GM12872 (cell line): ENCODE results near the gene FMO1.

Experiments used
- TF ChIP-seq, protein P1 (sequence below): IDR thresholded peaks from 3 replicates; pipeline ENCODE4 v1.5.1; 2011; ENCODE audit warnings: low read depth, mild to moderate bottlenecking, low read length, moderate library complexity; ENCODE audit not compliant: insufficient read depth

FMO1 gene

DNA sequence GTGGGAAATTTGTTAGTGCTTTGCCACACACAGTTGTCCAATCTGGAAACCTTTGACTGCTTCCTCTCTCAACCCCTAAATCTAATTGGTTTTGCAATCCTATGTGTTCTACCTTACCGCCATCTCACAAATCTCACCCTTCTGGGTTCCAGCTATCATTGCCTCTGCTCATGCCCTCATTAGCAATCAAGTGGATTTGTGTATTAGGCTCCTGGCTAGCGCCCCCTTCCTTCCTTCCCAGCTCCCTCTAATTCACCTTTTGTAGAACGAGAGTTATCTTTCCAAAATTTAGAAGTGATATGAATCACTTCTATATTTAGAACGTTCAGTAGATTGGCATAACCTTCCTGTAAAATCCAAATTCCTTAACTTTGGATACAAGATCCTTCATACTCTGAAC lies 18.6 kb downstream of the FMO1 start:
- TF ChIP-seq, protein P1, sequence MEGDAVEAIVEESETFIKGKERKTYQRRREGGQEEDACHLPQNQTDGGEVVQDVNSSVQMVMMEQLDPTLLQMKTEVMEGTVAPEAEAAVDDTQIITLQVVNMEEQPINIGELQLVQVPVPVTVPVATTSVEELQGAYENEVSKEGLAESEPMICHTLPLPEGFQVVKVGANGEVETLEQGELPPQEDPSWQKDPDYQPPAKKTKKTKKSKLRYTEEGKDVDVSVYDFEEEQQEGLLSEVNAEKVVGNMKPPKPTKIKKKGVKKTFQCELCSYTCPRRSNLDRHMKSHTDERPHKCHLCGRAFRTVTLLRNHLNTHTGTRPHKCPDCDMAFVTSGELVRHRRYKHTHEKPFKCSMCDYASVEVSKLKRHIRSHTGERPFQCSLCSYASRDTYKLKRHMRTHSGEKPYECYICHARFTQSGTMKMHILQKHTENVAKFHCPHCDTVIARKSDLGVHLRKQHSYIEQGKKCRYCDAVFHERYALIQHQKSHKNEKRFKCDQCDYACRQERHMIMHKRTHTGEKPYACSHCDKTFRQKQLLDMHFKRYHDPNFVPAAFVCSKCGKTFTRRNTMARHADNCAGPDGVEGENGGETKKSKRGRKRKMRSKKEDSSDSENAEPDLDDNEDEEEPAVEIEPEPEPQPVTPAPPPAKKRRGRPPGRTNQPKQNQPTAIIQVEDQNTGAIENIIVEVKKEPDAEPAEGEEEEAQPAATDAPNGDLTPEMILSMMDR = no peak

DNA sequence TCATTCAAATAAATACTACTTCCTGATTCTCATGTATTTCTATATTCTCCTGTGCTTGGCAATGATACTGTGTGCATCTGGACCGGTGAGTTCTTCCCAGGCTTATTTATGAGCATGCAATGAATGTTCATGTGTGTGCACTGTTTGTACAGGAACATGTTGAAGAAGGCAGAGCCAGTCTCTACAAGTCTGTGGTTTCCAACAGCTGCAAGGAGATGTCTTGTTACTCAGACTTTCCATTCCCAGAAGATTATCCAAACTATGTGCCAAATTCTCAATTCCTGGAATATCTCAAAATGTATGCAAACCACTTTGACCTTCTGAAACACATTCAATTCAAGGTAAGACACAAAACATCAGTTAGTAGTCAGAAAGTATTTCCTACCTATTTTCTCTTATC lies 19.1 kb downstream of the FMO1 start:
- TF ChIP-seq, protein P1 = no peak

DNA sequence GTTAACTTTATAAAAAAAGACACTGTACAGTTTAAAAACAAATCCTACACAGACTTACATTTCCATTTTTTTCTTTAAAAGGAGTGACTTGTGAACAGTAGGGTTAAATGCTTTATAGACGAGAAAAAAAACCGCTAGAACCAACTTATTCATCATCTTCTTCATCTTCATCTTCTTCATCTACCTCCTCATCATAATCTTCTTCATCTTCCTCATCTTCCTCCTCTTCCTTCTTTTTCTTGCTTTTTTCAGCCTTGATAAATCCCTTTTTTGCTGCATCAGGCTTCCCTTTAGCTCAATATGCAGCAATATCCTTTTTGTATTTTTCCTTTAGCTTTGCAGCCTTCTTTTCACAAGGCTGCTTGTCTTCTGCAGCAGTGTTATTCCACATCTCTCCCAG lies 22.5 kb downstream of the FMO1 start:
- TF ChIP-seq, protein P1 = no peak

DNA sequence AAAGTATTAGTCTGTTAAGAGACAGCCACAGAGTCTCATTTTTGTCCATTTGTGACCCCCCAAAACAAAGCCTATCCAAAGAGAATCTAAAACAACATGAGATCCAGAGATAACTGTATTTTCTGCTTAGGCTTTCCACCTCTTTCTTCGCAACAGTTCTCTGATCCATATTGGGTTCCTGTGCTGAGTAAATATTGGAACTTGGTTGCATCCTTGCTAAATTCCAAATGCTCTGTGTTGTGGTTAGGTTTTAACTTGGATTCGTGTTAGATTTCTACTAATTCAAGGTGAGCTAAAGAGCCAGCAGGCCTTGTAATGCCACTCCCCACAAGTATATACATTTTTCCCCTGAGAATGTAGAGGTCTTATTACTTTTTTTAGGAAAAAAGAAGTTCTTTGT lies 29.2 kb downstream of the FMO1 start:
- TF ChIP-seq, protein P1 = no peak

DNA sequence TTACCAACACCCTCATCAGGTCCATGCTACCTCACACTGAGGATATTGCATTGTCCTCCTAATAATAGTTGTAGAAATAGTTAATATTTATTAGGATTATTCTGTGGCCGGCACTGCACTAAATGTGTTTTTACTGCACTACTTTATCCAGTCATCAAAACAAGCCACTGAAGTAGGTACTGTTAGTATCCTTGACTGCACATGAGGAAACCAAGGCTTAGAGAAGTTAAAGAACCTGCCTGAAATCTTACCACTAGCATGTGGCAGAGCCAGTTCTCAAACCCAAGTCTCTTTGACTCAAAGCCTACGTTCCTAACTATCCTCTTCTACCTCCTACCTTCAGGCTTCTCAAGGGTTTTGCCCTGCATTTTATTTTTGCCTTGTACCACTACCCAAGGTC lies 30.9 kb downstream of the FMO1 start:
- TF ChIP-seq, protein P1 = no peak

DNA sequence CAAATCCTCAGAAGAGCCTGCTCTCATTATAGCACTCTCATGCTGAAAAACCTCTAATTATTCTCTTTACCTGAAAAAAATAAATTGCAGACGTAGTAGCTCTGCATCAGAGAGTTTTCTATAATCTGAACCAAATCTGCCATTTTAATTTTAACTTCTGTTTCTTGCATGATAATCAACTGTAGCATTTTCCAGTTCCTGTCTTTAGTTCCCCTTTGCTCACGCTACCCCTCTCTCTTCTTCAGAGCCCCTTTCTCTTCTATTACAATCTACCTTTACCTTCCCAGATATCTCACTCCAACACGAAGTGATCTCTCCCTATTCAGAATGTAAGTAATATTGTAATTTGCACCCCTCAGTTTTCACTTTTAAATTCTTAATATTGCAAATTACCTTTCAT lies 31.4 kb downstream of the FMO1 start:
- TF ChIP-seq, protein P1 = no peak

DNA sequence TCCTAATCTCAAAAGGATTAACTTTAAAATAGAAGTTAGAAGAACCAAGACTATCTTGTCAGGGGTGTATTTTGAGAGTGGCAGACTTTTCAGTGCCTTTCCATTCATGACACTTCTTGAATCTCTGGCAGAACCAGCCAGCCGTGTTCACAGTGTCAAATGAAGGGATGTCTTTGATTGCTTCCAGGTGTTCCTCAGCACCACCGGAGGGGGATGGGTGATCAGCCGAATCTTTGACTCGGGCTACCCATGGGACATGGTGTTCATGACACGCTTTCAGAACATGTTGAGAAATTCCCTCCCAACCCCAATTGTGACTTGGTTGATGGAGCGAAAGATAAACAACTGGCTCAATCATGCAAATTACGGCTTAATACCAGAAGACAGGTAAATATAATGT lies 32.3 kb downstream of the FMO1 start:
- TF ChIP-seq, protein P1 = no peak
